GM21717 (cell line): ENCODE results near the gene CMAS.
"Not testable (repeated sequence)": the region's sequence is repeated elsewhere in the genome, so short reads cannot be mapped to it uniquely, and the experiment has no call there.

ENCODE experiments used
- ATAC-seq: cut with Tn5 transposase; IDR thresholded peaks from one replicate; pipeline ENCODE4 v1.9.1; 2021; ENCODE audit warnings: mild to moderate bottlenecking, moderate library complexity; ENCODE audit not compliant: unreplicated experiment

Gene CMAS

DNA sequence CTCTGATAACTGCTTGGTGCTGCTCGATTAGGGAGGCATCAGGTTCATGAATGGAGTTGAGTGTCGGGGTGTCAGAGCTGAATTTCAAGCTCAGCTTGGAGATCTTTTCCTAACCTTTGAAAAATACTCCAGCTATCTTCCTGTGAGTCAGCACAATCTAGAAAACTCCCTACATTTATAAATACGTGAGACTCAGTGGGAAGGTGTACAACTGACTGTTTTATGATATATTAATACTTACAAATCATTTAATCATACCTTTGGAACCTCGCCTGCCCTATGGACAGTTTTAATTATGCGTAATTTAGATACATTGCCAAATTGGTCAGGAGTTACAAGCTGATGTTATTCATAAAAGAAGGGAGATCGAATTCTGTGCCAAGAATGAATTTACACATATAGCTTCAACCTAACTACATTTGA is 961 bp downstream of the CMAS start:
- ATAC-seq = no peak

DNA sequence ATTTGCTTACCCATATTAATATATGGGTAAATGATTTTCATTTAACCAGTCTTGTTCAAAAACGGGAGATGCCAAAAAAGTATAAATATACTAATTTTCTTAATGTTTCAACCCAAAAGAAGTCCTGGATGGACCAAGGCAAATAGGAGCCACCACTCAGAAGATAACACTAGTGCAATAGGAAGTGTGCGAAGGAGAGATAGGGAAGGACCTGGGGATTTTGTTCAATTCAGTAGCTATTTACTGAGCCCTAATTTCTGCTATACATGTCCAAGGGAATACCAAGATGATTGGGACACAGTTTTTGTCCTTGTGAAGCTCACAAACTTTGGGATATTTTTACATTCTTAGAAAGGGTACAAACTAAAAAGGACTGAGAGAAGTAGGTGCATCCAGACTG is 1.5 kb downstream of the CMAS start:
- no peak for ATAC-seq

DNA sequence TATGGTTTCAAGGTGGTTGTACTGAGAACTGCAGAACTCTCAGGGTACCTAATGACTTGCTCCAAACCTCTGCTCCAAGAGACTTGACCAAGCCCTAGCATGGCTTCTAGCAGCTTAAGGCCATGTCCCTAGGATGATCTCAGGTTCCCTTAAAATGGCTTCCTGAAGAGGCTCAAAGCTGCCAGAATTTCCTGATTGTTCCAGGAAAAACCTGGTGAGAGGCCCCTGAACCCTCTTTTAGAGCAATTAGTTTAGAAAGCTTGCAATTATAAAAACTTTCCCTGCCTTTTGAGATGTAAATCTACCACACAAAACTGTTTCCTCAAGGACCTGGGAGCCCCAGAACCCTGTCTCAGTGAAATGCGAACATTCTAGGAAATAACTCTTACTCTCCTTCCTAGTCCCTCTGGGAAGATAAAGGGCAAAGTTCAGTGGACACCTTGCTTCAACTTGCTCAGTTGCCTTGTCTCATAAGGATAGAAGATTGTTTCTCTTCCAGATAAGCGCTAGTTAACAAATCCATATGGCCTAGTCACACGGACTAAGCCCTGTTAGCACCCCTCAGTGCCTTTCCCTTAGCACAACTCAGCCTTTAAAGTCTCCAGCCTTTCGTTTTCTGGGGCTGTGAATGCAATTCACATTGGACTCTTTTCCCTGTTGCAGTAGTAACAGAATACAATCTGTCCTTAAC is 2.5 kb downstream of the CMAS start:
- no peak for ATAC-seq

DNA sequence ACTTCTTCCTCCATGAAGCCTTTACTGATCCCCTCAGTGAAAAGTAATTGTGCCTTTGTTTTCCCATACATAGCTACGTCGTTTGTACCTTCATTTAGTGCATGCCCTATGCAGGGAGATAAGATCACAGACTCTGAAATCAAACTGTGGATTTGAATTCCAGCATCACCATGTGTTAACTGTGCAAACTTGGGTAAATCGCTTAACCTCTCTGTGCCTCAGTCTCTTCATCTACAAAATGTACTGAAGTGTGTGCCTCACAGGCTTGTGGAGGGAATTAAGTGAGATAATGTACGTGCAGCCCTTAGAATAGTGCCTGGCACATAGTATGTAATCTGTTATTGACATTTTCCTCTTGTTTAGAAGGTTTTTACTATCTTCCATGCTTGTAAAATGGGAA is 4.1 kb downstream of the CMAS start:
- ATAC-seq = no peak

DNA sequence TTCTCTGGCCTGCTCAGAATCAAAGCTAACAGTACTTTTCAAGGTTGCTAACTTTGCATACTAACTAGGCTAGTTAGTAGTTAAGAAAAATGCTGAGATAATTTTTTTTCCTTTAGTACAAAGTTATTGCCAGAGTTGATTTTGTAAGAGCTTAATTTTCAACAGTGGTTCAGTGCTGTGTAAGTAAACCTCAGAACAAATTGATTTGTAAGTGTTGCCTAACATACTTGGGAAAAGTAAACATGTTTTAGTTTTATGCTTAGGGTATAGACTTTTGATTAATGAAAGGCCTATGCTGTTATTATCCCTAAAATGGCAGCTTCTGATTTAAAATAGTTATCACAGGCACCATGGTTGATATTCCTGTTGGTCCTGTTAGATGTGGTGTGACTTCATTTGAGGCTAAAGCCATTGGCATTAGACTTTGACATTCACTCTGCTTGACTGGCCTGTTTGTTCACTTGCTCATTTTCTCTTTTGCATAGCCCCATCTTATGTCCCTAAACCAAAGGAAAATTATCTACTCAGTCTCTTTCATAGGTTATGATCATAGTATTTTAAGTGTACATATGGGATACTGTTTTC is 5.2 kb downstream of the CMAS start:
- ATAC-seq = no peak

DNA sequence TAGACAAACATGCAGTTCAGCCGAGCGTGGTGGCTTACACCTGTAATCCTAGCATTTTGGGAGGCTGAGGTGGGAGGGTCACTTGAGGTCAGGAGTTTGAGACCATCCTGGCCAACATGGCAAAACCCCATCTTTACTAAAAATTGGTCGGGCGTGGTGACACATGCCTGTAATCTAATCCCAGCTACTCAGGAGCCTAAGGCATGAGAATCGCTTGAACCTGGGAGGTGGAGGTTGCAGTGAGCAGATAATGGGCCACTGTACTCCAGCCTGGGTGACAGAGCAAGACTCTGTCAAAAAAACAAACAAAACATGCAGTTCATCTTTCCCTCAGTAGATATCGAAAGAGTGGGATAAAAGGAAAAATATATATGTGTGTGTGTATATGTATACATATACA is 7.0 kb downstream of the CMAS start:
- not testable (repeated sequence) for ATAC-seq

DNA sequence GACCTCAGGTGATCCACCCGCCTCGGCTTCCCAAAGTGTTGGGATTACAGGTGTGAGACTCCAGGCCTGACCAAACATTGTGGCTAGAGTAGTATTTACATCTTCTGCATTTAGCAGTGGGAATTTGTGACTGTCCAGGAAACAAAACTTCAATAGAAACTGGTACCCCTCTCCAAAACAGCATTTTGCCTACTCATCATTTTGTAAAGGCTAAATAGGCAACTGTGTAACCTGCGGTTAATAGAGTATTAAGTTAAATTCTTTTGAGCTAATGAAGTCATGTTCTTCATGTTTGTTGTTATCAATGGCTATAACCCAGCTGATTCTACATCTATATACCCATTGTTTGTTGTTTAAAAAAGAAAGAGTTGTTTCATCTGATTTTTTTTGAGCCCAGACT is 8.1 kb downstream of the CMAS start:
- no peak for ATAC-seq

DNA sequence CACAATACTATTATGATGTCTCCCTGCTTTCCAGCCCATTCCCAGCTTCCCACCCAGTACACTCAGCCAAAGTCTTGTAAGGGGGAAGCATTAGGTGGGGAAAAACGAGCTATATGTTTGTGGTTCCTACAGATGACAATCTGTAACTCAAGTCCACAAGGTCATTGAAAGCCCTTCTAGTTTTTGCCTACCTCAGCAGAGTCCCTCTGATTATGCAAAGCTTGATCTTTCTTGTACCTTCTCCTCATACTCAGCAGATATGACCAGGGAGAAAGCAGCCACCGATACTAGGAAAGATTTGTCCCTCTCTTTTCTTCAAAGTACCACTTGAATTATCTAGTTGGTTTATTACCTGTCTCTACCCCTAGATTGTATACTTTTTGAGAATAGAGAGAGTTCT is 10.6 kb downstream of the CMAS start:
- ATAC-seq = no peak

DNA sequence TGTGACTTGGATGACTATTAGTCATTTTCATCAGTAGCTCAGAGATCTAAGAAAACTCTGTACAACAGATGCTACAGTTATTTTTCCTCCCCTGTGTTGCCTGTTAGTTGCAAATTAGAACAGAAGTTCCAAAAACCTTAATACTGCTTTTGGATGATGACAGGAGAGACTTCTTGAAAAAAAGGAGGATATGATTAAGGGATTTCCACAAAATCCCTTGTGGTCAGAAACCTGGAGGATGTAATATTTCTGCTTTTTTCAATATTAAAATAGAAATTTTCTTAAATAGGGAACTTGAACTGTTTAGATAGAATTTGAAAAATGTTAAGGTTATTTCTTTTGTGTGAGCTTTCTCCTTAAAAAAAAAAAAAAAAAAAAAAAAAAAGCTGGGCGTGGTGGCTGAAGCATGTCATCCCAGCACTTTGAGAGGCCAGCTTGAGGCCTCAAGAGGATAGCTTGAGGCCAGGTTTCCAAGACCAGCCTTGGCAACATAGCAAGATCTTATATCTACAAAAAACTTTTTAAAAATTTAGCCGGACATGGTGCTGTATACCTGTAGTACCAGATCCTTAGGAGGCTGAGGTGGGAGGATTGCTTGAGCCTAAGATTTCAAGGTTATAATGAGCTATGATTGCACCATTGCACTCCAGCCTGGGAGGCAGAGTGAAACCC is 14.1 kb downstream of the CMAS start:
- ATAC-seq = no peak

DNA sequence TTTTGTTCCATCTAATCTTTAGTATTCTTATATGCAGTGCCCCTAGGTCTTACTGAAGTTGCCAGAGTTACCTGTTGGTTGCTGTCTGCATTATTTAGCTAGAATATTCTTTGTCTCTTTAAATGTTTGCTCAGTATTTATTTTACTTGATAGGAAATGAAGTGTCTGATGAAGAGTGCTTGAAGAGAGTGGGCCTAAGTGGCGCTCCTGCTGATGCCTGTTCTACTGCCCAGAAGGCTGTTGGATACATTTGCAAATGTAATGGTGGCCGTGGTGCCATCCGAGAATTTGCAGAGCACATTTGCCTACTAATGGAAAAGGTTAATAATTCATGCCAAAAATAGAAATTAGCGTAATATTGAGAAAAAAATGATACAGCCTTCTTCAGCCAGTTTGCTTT is 18.9 kb downstream of the CMAS start:
- ATAC-seq = no peak

DNA sequence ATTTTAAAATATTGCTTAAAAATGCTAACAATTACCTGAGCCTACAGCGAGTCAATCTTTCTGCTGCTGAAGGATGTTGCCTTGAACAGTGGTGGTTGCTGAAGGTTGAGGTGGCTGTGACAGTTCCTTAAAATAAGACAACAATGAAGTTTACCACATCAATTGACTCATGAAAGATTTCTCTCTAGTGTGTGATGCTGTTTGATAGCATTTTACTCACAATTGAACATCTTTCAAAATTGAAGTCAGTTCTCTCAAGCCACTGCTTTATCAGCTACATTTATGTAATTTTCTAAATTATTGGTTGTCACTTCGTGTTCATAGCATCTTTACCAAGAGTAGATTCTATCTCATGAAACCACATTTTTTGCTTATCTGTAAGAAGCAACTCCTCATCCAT is 20.3 kb downstream of the CMAS start:
- no peak for ATAC-seq

DNA sequence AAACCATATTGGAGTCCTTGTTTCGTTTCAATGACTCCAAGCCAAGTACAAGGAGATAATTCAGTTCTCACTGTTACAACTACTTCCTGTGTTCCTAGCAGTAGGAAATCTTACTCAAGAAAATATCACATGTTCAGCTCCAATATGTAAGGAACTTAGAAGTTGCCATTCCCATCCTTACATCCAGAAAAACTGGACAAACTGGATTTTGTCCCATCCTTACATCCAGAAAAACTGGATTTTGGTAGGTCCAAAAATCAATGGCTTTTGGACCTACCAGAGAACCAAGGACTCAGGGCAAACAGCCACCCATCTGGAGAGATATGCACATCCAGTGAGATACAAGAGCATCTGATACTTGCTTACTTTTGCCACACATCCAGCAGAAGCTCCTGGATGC is 23.8 kb downstream of the CMAS start:
- no peak for ATAC-seq

DNA sequence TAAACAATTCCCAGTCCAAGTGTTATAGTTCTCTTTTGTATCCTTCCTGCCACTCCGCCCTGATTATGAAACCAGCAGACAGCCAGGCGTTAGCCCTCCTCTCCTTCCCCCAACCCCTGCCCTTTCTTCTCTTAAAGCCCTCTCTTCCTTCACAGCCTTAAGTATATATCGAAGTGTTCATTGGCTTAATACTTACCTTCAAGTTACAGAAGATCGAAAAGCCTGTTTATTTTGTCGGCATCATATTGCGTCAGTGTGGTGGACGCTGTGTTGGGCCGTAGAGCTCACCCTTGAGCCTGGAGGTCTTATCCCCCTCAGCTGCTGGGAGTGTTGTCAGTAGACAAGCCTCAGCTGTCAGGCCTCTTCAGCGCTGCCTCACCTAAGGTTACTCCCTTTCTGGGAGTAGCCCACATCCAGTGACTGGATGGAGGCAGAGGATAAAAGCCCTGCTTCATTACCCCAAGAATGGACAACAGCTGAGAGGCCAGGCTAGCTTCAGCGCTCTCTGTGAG is 36.2 kb downstream of the CMAS start:
- no peak for ATAC-seq

DNA sequence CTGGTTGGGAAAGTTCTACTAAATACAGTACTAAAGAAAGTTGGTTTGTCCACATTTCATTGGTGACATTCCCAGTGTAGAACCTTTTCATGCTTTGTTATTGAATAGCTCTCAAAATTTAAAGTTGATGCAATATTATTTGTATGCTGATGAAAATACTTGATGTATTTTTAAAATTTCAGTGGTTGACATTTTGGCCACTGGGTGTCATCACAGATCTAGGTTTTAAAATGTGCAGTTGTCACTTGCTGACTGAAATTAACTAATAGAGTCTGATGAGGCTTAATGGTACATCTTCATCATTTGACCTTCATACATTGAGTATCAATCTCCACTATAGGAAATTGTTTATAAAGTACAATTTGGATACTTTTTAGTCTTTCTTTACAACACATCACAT is 37.1 kb downstream of the CMAS start:
- no peak for ATAC-seq

DNA sequence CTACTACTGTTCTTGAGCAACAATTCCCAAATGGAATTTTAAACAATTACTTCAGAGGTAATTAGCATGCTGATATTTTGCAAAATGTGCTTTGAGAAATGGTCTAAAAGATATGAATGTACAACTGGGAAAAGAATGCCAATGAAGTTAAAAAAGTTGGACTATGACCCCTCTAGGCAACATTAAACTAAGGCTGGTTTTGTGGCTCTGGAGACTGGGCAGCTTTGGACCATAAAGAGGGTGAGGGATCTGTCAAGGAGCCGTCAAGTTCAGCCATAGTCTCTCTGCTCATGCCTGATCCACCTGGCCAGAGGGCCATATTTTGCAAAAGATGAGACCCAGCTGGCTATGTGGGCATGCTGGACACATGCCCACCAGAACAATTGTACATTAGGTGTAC is 38.8 kb downstream of the CMAS start:
- no peak for ATAC-seq

DNA sequence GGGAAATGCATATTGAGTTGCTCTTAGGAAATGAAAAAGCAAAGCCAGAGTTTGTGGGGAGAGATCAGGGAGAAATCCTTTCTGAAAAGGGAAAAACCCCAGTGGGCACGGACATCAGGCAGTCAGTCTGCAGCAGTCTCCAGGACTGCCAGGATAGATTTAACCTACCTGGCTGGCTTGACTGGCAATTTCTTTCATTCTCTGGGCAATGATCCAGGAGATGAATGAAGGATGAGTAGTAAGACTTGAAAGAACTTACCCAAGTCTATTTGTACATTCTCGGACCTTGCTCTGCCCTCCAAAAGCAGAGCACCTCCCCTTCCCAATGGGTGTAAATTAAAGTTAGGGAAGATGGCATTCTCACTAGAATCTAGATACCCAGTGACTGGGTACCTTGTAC is 42.9 kb downstream of the CMAS start:
- no peak for ATAC-seq

DNA sequence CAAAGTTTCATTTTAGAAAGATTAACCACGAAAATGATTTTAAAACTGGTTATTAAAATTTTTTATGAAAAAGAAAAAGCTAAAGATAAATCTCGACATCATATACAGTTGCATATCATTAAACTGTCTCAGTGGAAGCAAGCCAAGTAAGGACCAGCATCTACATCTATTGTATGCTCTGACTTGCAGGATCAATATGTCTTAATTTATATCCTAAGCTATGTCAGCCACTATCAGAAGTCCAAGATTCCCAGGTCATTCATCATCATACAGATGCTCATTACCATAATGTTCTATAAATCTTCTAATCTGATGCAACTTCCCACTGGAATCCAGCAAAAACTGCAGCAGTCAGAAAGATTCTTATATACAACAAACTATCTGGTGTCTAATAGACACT is 43.5 kb downstream of the CMAS start:
- ATAC-seq = no peak

DNA sequence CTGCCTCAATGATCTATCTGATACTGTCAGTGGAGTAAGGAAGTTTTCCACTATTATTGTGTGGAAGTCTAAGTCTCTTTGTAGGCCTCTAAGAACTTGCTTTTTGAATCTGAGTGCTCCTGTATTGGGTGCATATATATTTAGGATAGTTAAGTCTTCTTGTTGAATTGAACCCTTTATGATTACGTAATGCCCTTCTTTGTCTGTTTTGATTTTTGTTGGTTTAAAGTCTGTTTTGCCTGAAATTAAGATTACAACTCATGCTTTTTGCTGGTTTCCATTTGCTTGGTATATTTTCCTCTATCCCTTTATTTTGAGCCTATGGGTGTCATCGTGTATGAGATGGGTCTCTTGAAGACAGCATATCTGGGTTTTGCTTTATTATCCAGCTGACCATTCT is 53.0 kb downstream of the CMAS start:
- not testable (repeated sequence) for ATAC-seq

DNA sequence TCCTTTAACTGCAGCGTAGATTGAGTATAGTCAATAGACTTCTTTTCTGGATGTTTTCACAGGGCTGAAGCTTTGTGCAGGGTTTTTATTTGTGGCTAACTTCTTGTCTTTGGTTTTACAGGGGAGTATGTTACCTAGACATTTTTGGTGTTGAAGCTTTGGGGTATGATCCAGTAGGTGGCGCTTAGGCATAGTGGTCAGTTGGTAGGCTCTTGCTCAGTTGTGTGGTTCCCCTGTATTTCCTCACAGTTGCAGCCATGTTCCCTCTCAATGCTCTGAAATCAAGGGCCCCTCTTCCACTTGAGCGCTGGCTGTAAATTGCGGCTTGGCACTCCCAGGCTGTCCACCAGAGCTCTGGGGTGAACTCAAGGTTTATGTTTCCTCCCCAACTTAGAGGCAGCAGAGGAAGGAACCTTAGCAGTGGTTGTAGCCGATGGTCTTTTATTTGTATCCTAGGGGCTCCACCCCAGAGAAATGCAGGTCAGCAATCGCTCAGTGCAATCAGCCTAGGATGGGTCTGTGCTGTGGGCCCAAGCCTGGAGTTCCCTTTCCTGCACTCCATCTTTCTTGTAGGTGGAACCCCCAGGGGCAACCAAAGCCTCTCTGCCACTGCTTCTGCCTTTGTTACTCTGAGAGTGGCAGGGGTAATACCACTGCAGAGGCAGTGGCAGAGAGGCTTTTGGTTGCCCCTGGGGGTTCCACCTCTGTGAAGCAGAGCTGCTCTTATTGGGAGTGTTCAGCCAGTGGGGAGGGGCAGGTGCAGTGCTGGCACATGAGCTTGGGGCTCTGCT is 55.1 kb downstream of the CMAS start:
- peak; percentile 66 for ATAC-seq

DNA sequence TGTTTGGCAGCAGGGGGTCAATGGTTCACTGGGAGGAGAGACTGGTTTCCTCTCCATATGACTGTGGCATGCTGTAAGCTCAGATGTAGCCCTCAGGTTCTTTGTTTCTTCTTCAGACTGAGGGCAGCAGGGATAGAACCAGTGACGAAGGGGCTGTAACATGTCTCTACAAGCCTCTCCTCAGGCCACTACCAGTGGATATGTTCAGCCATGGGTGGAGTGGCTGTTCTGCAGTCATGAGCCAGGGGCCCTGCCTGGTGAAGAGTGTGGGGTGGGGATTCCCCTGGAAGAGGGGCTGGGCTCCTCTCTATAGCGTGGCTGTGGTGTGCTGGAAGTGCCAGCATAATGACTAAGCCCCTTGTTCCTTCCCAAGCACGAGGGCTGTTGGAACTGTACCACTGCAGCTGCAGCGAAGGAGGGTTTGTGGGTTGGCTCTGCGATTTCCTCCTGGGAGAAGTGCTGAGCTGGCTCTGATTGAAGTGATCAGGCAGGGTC is 55.8 kb downstream of the CMAS start:
- ATAC-seq = peak; percentile 48

DNA sequence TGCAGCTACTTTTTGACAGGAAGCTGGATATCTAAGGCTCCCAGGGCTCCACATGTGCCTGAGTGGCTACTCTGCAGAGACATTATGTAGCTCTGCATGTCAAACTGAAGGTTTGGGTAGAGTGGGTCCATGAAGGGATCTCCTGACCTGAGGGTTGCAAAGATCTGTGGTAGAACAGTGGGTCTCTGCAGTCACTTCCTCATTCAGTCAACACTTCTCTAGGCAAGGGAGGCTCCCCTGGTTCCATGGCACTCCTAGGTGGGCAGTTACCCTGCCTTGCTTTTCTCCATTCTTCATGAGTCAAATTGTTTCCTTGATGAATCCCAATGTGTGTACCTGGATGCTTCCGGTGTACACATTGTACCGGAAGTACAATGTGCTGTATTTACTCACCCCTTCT is 57.4 kb downstream of the CMAS start:
- ATAC-seq = no peak
